Testis (tissue), 2 donors: Measurements from ENCODE around the gene ZDHHC8.

ENCODE experiments used
- POLR2A ChIP-seq: fragments of 450-650 bp; IDR thresholded peaks from one replicate; pipeline ENCODE4 v1.6.1; 2017; ENCODE audit warnings: antibody characterized with exemption, mild to moderate bottlenecking, moderate library complexity
- TF ChIP-seq, protein P1 (sequence below), 3 experiments: fragments of 450-650 bp in 2 of 3; fragments of 200-600 bp in 1 of 3; sonication (generic) in 1 of 3; IDR thresholded peaks; one replicate each; pipeline ENCODE4 v1.5.1; 2016 to 2019; ENCODE audit warnings: antibody characterized with exemption in 3 of 3, mild to moderate bottlenecking in 2 of 3, moderate library complexity in 1 of 3

DNA sequence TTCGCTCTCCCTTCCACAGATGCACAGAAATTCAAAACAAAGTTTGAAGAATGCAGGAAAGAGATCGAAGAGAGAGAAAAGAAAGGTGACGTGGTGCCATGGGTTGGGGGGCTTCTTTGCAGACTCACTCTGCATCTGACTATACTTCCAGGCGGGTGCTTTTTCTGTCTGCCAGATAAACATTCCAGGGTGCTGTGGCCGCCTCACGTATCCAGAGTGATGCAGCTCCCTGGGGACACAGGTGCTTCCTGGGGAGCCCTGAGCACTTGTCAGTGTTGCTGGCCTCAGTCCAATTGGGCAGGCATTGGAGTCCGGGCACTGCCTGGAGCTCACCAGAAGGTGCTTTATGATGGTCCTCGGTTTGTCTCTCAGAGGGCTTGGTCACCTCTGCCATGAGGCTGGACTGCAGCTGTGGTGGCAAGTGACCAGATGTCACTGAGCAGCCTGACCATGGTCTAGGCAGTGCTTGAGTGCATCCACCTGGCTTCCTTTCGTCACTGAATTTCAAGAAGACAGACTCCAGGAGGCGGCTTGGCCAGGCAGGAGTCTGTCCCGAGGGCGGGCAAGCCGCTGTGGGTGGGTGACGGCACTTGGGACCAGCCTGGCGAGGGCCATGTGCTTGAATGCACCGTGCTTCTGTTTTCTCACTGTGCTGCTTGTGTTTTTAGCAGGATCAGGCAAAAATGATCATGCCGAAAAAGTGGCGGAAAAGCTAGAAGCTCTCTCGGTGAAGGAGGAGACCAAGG lies 5.1 kb upstream of the ZDHHC8 start:
- TF ChIP-seq, protein P1, sequence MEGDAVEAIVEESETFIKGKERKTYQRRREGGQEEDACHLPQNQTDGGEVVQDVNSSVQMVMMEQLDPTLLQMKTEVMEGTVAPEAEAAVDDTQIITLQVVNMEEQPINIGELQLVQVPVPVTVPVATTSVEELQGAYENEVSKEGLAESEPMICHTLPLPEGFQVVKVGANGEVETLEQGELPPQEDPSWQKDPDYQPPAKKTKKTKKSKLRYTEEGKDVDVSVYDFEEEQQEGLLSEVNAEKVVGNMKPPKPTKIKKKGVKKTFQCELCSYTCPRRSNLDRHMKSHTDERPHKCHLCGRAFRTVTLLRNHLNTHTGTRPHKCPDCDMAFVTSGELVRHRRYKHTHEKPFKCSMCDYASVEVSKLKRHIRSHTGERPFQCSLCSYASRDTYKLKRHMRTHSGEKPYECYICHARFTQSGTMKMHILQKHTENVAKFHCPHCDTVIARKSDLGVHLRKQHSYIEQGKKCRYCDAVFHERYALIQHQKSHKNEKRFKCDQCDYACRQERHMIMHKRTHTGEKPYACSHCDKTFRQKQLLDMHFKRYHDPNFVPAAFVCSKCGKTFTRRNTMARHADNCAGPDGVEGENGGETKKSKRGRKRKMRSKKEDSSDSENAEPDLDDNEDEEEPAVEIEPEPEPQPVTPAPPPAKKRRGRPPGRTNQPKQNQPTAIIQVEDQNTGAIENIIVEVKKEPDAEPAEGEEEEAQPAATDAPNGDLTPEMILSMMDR (IDR thresholded peaks at IDR 0.05) = no peak
- no peak for TF ChIP-seq POLR2A
